Activated T-cell treated with anti-CD3 and anti-CD28 coated beads, Interleukin-2, amount 50 U/mL, for 72 hours (primary cell): Measurements from ENCODE around the gene ITGB3BP. TPM values are rescaled to one million over a fixed set of nuclear protein-coding genes. Genes with fewer than 3 reads are reported as not detected.
"Not testable (repeated sequence)": the region's sequence is repeated elsewhere in the genome, so short reads cannot be mapped to it uniquely, and the experiment has no call there.

Source experiments
- ATAC-seq, 2 donors: fragments of 150-1000 bp; cut with Tn5 transposase; replicated peaks in 1 of 2; 2 replicates each; pipeline ENCODE4 v1.10.0; 2021; ENCODE audit warnings: moderate library complexity in 2 of 2, mild to moderate bottlenecking in 1 of 2
- DNase-seq, 2 donors: peaks; one replicate each; pipeline ENCODE4 v3.0.0; 2021 to 2022; ENCODE audit warnings: mixed read lengths in 1 of 2
- H3K27ac Mint-ChIP-seq: one replicate; pipeline ENCODE4 v1.8.0; 2022; ENCODE audit warnings: mild to moderate bottlenecking, moderate library complexity, mixed read lengths
- H3K27me3 Mint-ChIP-seq: one replicate; pipeline ENCODE4 v1.8.0; 2022; ENCODE audit warnings: low read depth, mixed read lengths
- H3K36me3 Mint-ChIP-seq, 2 donors: one replicate each; pipeline ENCODE4 v1.8.0; 2022; ENCODE audit warnings: mixed read lengths in 2 of 2, mild to moderate bottlenecking in 1 of 2; ENCODE audit not compliant: insufficient read depth in 2 of 2
- H3K4me1 Mint-ChIP-seq: one replicate; pipeline ENCODE4 v1.8.0; 2022; ENCODE audit warnings: low read depth, mixed read lengths
- H3K4me3 Mint-ChIP-seq, 2 donors: one replicate each; pipeline ENCODE4 v1.8.0; 2022; ENCODE audit warnings: mild to moderate bottlenecking in 2 of 2, mixed read lengths in 2 of 2, moderate library complexity in 2 of 2
- H3K9me3 Mint-ChIP-seq, 2 donors: one replicate each; pipeline ENCODE4 v1.8.0; 2022; ENCODE audit warnings: mixed read lengths in 2 of 2
- total RNA-seq, 2 donors: library from RNA; stranded (reverse); gene quantifications; one replicate each; pipeline ENCODE4 v1.2.3, GENCODE V29; 2022

ITGB3BP gene
- total RNA-seq, 2 donors from 2014 or later = 70.0 to 86.5 TPM

- DNase-seq = no peak
- Mint-ChIP-seq H3K36me3 (peaks cover 0 to 15% of the 10 kb centered on the region in 2 donors), H3K27ac (no peak overlapping the region), H3K27me3 (no peaks in the 10 kb centered on the region), H3K4me1 (no peaks in the 10 kb centered on the region), H3K4me3 (no peak overlapping the region), H3K9me3 (no peaks in the 10 kb centered on the region)
- no peak for ATAC-seq
Observed at GRCh38 chr1:63435161-63435560, 87.9 kb downstream of the ITGB3BP start.

GRCh38 chr1:63429281-63429680, 93.7 kb downstream of the ITGB3BP start:
- Mint-ChIP-seq H3K4me1 (no peaks in the 10 kb centered on the region), H3K27ac (no peak overlapping the region), H3K9me3 (no peaks in the 10 kb centered on the region), H3K4me3 (no peak overlapping the region), H3K36me3 (peaks cover 4 to 23% of the 10 kb centered on the region in 2 donors), H3K27me3 (no peaks in the 10 kb centered on the region)
- DNase-seq (no peak), ATAC-seq (no peak)

GRCh38 chr1:63428815-63429214, 94.2 kb downstream of the ITGB3BP start:
- Mint-ChIP-seq H3K36me3 (peaks cover 4 to 23% of the 10 kb centered on the region in 2 donors), H3K27me3 (no peaks in the 10 kb centered on the region), H3K4me1 (no peaks in the 10 kb centered on the region), H3K9me3 (no peaks in the 10 kb centered on the region), H3K27ac (no peak overlapping the region), H3K4me3 (no peak overlapping the region)
- DNase-seq (no peak), ATAC-seq (no peak)

GRCh38 chr1:63423649-63424048, 99.4 kb downstream of the ITGB3BP start:
- H3K27me3 Mint-ChIP-seq = no peaks in the 10 kb centered on the region
- H3K36me3 Mint-ChIP-seq = peaks cover 2 to 11% of the 10 kb centered on the region in 2 donors
- H3K4me3 Mint-ChIP-seq = no peak overlapping the region
- H3K4me1 Mint-ChIP-seq = no peaks in the 10 kb centered on the region
- H3K9me3 Mint-ChIP-seq = no peaks in the 10 kb centered on the region
- ATAC-seq = no peak
- no peak for DNase-seq
- no peak overlapping the region for H3K27ac Mint-ChIP-seq

- not testable (repeated sequence) for H3K9me3 Mint-ChIP-seq, DNase-seq, ATAC-seq, H3K27me3 Mint-ChIP-seq, H3K4me1 Mint-ChIP-seq, H3K4me3 Mint-ChIP-seq, H3K27ac Mint-ChIP-seq
- H3K36me3 Mint-ChIP-seq = peaks cover 6 to 15% of the 10 kb centered on the region in 2 donors
Observed at GRCh38 chr1:63420746-63421145, 102.3 kb downstream of the ITGB3BP start.

GRCh38 chr1:63418101-63418500, 104.9 kb downstream of the ITGB3BP start:
- Mint-ChIP-seq H3K27ac (no peak overlapping the region), H3K4me1 (no peaks in the 10 kb centered on the region), H3K27me3 (no peaks in the 10 kb centered on the region), H3K4me3 (no peak overlapping the region), H3K36me3 (peaks cover 9 to 15% of the 10 kb centered on the region in 2 donors), H3K9me3 (no peaks in the 10 kb centered on the region)
- no peak for ATAC-seq
- no peak for DNase-seq

- Mint-ChIP-seq H3K4me3 (no peak overlapping the region), H3K36me3 (peaks cover 9% of the 10 kb centered on the region in 2 donors), H3K4me1 (no peaks in the 10 kb centered on the region), H3K9me3 (no peaks in the 10 kb centered on the region), H3K27me3 (no peaks in the 10 kb centered on the region), H3K27ac (no peak overlapping the region)
- ATAC-seq = no peak
- DNase-seq = no peak
Observed at GRCh38 chr1:63414691-63415365, 108.2 kb downstream of the ITGB3BP start.

GRCh38 chr1:63413394-63413793, 109.6 kb downstream of the ITGB3BP start:
- Mint-ChIP-seq H3K4me3 (no peak overlapping the region), H3K4me1 (no peaks in the 10 kb centered on the region), H3K27ac (no peak overlapping the region), H3K27me3 (no peaks in the 10 kb centered on the region), H3K36me3 (peaks cover 5 to 7% of the 10 kb centered on the region in 2 donors), H3K9me3 (no peaks in the 10 kb centered on the region)
- ATAC-seq (no peak), DNase-seq (no peak)

GRCh38 chr1:63411066-63411465, 112.0 kb downstream of the ITGB3BP start:
- ATAC-seq = no peak

GRCh38 chr1:63408331-63408730, 114.7 kb downstream of the ITGB3BP start:
- no peak overlapping the region for H3K27ac Mint-ChIP-seq
- ATAC-seq (no peak), DNase-seq (no peak)
- H3K36me3 Mint-ChIP-seq = peaks cover 2 to 3% of the 10 kb centered on the region in 2 donors
- no peak overlapping the region for H3K4me3 Mint-ChIP-seq
- H3K4me1 Mint-ChIP-seq = peaks cover 3% of the 10 kb centered on the region
- H3K9me3 Mint-ChIP-seq = no peaks in the 10 kb centered on the region
- no peaks in the 10 kb centered on the region for H3K27me3 Mint-ChIP-seq

More at GRCh38 chr1:63411066-63411465, 112.0 kb downstream of the ITGB3BP start:
- no peaks in the 10 kb centered on the region for H3K9me3 Mint-ChIP-seq
- no peak overlapping the region for H3K27ac Mint-ChIP-seq
- no peak overlapping the region for H3K4me3 Mint-ChIP-seq
- H3K4me1 Mint-ChIP-seq = no peaks in the 10 kb centered on the region
- no peak for DNase-seq
- H3K27me3 Mint-ChIP-seq = no peaks in the 10 kb centered on the region
- peaks cover under 1 to 5% of the 10 kb centered on the region in 2 donors for H3K36me3 Mint-ChIP-seq

- Mint-ChIP-seq H3K9me3 (no peaks in the 10 kb centered on the region), H3K4me1 (peaks cover 5% of the 10 kb centered on the region), H3K27ac (no peak overlapping the region), H3K27me3 (no peaks in the 10 kb centered on the region), H3K4me3 (no peak overlapping the region), H3K36me3 (peaks cover 1 to 6% of the 10 kb centered on the region in 2 donors)
- no peak for ATAC-seq
- DNase-seq = no peak
Observed at GRCh38 chr1:63407002-63407401, 116.0 kb downstream of the ITGB3BP start.

GRCh38 chr1:63405987-63406386, 117.0 kb downstream of the ITGB3BP start:
- ATAC-seq (no peak), DNase-seq (no peak)
- Mint-ChIP-seq H3K9me3 (no peaks in the 10 kb centered on the region), H3K27me3 (no peaks in the 10 kb centered on the region), H3K4me1 (peaks cover 5% of the 10 kb centered on the region), H3K27ac (no peak overlapping the region), H3K36me3 (peaks cover 0 to 6% of the 10 kb centered on the region in 2 donors), H3K4me3 (no peak overlapping the region)

GRCh38 chr1:63405021-63405420, 118.0 kb downstream of the ITGB3BP start:
- ATAC-seq (no peak), DNase-seq (no peak)
- Mint-ChIP-seq H3K36me3 (peaks cover 0 to 10% of the 10 kb centered on the region in 2 donors), H3K4me1 (peaks cover 5% of the 10 kb centered on the region), H3K27ac (no peak overlapping the region), H3K4me3 (no peak overlapping the region), H3K27me3 (no peaks in the 10 kb centered on the region), H3K9me3 (no peaks in the 10 kb centered on the region)

- peak; percentile 75 to 85 for ATAC-seq
- Mint-ChIP-seq H3K9me3 (no peaks in the 10 kb centered on the region), H3K27ac (no peak overlapping the region), H3K4me3 (no peak overlapping the region), H3K27me3 (no peaks in the 10 kb centered on the region), H3K4me1 (peaks cover 5% of the 10 kb centered on the region), H3K36me3 (peaks cover 2 to 12% of the 10 kb centered on the region in 2 donors)
- DNase-seq = no peak
Observed at GRCh38 chr1:63403386-63403785, 119.6 kb downstream of the ITGB3BP start.
